ENCODE measurements around the gene AS3MT. TPM values are rescaled to one million over a fixed set of nuclear protein-coding genes. Genes with fewer than 3 reads are reported as not detected.

AS3MT gene
- polyA plus RNA-seq, 1 of the 3 experiments (the other 2 are of a cell fraction) = 9.0 TPM

DNA sequence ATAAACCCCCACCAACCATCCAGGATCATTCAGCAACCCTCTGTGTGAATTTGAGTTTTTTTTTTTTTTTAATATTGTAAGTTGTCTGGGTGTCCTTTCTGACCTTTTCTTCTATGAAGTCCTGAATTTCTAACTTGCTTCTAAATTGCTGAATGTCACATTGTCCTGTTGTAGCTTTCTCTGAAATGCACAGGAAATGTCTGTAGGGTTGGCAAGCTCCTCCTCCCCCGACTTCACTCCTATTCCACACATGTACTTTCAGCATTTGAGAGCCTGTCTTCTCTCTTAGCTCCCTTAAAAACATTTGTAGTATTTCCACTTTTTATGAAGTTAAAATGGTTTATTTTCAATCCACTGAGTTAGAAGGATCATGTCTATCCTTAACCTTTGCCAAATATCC lies 45.5 kb downstream of the AS3MT start:
- TF ChIP-seq NRF1 (IDR thresholded peaks at IDR 0.05; ENCODE audit: low read depth, low read length) = no peak
- TF ChIP-seq, protein P1, sequence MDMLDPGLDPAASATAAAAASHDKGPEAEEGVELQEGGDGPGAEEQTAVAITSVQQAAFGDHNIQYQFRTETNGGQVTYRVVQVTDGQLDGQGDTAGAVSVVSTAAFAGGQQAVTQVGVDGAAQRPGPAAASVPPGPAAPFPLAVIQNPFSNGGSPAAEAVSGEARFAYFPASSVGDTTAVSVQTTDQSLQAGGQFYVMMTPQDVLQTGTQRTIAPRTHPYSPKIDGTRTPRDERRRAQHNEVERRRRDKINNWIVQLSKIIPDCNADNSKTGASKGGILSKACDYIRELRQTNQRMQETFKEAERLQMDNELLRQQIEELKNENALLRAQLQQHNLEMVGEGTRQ (IDR thresholded peaks at IDR 0.05; ENCODE audit: borderline replicate concordance, low read depth, low read length) = no peak
- WGBS (ENCODE audit: low lambda C conversion rate) = 74% methylated on average over 1 of the region's 1 CpG

DNA sequence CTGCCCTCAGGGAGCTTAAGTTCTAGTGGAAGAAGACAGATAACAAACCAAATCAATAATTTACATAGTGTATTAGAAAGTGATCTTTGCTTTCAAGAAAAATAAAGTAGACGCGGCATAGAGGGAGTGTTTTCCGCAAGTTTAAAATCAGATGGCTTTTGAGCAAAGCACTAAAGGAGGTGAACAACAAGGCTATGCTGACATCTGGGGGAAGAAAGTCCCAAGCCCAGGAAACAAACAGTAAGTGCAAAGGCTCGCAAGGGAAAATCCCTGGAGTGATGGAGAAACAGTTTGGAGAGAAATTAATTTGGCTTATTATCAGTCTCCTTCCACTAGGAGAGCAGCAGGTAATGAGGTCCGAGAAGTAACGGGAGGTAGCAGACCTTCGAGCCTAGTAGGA lies 46.9 kb downstream of the AS3MT start:
- Histone ChIP-seq H3K4me2 (peak overlapping the region; percentile 100), H3F3A (replicated peaks; ENCODE audit: insufficient read depth) (peaks cover 4% of the 10 kb centered on the region), H3K4me1 (ENCODE audit: control insufficient read depth in 1 of 2, insufficient read depth in 2 of 2, low read depth in 1 of 2, low read length in 1 of 2) (peaks cover 11 to 21% of the 10 kb centered on the region in 2 experiments; a peak in 3 of 4 replicates), H3K9ac (no peak overlapping the region), H3K9me3 (no peaks in the 10 kb centered on the region), H4K20me1 (ENCODE audit: insufficient read depth) (no peaks in the 10 kb centered on the region), H3K27me3 (ENCODE audit: insufficient read depth) (no peaks in the 10 kb centered on the region), H2AFZ (ENCODE audit: low read depth) (no peak overlapping the region), H3K4me3 (ENCODE audit: low read depth in 2 of 2, low read length in 1 of 2) (no peak overlapping the region), H3K9me2 (no peaks in the 10 kb centered on the region), H3K36me3 (replicated peaks in 1 of 2; ENCODE audit: control insufficient read depth in 1 of 2, insufficient read depth in 2 of 2, low read length in 1 of 2) (no peaks in the 10 kb centered on the region), H3K27ac (ENCODE audit: low read depth in 2 of 2, low read length in 1 of 2) (no peak overlapping the region), H3K79me2 (ENCODE audit: insufficient read depth) (no peaks in the 10 kb centered on the region)
- WGBS (ENCODE audit: low lambda C conversion rate) = 91% methylated on average over 7 of the region's 7 CpGs
- DNase-seq = no peak
- POLR2A ChIA-PET = interaction anchor here (0.6 kb wide), 1 partner anchor 15 kb away, joined by 3 read pairs; no protein-coding TSS in a partner anchor
- TF ChIP-seq GABPA (IDR thresholded peaks at IDR 0.05; ENCODE audit: low read depth) = no peak
- no peak for TF ChIP-seq RFX5 (IDR thresholded peaks at IDR 0.05; ENCODE audit: low read length)
- no peak for TF ChIP-seq USF1 (IDR thresholded peaks at IDR 0.05; ENCODE audit: borderline replicate concordance, low read depth)
- TF ChIP-seq NFIC (IDR thresholded peaks at IDR 0.05; ENCODE audit: borderline replicate concordance) = no peak
- TF ChIP-seq, protein P2, sequence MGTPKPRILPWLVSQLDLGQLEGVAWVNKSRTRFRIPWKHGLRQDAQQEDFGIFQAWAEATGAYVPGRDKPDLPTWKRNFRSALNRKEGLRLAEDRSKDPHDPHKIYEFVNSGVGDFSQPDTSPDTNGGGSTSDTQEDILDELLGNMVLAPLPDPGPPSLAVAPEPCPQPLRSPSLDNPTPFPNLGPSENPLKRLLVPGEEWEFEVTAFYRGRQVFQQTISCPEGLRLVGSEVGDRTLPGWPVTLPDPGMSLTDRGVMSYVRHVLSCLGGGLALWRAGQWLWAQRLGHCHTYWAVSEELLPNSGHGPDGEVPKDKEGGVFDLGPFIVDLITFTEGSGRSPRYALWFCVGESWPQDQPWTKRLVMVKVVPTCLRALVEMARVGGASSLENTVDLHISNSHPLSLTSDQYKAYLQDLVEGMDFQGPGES (IDR thresholded peaks at IDR 0.05; ENCODE audit: low read depth, low read length) = no peak
- CTCF ChIA-PET = interaction anchor here (0.7 to 8.6 kb wide), 11 partner anchors 14 to 332 kb away, joined by 3 to 264 read pairs (median 4); partner anchors contain the start of gene CYP17A1

More for the DNA sequence above, 45.5 kb downstream of the AS3MT start:
- POLR2A ChIA-PET = no interaction called here
- Histone ChIP-seq H3K36me3 (replicated peaks in 1 of 2; ENCODE audit: control insufficient read depth in 1 of 2, insufficient read depth in 2 of 2, low read length in 1 of 2) (no peaks in the 10 kb centered on the region), H3K4me3 (ENCODE audit: low read depth in 2 of 2, low read length in 1 of 2) (no peak overlapping the region), H3K79me2 (ENCODE audit: insufficient read depth) (no peaks in the 10 kb centered on the region), H3K9ac (no peak overlapping the region), H3K27ac (ENCODE audit: low read depth in 2 of 2, low read length in 1 of 2) (no peak overlapping the region), H3K27me3 (ENCODE audit: insufficient read depth) (no peaks in the 10 kb centered on the region), H3K4me2 (no peak overlapping the region), H4K20me1 (ENCODE audit: insufficient read depth) (no peaks in the 10 kb centered on the region), H3K9me2 (no peaks in the 10 kb centered on the region), H2AFZ (ENCODE audit: low read depth) (no peak overlapping the region), H3F3A (replicated peaks; ENCODE audit: insufficient read depth) (peaks cover 4% of the 10 kb centered on the region), H3K4me1 (ENCODE audit: control insufficient read depth in 1 of 2, insufficient read depth in 2 of 2, low read depth in 1 of 2, low read length in 1 of 2) (peaks cover 0 to 12% of the 10 kb centered on the region in 2 experiments; a peak in 1 of 4 replicates), H3K9me3 (no peaks in the 10 kb centered on the region)
- no peak for DNase-seq
- CTCF ChIA-PET = interaction anchor here (0.6 to 8.6 kb wide), 5 partner anchors 12 to 330 kb away, joined by 3 to 264 read pairs (median 4); partner anchors contain the start of genes CYP17A1 and RPEL1

Measured in SK-N-SH (cell line).